OCI-LY7 (cell line): Measurements from ENCODE around the gene HEATR5A.

Experiments
- EZH2phosphoT487 ChIP-seq: fragments of 200-600 bp; sonication (generic); IDR thresholded peaks from 2 replicates; pipeline ENCODE4 v1.6.1; 2018; ENCODE audit warnings: low read depth, borderline replicate concordance, mild to moderate bottlenecking, mixed run types, antibody characterized with exemption, low read length, moderate library complexity, mixed read lengths
- TF ChIP-seq, protein P1 (sequence below): fragments of 200-600 bp; sonication (generic); conservative IDR thresholded peaks from 2 replicates; pipeline ENCODE4 v1.5.1; 2014; ENCODE audit warnings: mild to moderate bottlenecking, antibody characterized with exemption, low read length, moderate library complexity, mixed read lengths

DNA sequence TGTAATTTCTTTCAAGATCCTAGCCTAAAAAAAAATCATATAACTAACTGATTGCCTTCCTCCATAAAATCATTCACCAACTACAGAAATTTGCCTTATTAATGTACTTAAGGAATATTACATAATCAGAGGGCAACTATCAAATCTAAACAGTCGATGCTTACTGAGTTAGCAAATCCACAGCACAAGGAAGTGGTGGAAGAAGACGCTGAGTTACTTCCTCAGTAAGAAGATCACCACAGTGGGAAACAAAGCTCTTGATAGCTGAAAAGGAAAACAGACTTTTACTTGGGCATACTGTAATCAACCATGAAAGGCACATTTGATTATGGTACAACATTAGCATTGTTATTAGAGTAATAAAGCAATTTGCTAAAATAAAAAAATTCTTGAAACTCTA, 48.7 kb downstream of the HEATR5A start:
- TF ChIP-seq, protein P1, sequence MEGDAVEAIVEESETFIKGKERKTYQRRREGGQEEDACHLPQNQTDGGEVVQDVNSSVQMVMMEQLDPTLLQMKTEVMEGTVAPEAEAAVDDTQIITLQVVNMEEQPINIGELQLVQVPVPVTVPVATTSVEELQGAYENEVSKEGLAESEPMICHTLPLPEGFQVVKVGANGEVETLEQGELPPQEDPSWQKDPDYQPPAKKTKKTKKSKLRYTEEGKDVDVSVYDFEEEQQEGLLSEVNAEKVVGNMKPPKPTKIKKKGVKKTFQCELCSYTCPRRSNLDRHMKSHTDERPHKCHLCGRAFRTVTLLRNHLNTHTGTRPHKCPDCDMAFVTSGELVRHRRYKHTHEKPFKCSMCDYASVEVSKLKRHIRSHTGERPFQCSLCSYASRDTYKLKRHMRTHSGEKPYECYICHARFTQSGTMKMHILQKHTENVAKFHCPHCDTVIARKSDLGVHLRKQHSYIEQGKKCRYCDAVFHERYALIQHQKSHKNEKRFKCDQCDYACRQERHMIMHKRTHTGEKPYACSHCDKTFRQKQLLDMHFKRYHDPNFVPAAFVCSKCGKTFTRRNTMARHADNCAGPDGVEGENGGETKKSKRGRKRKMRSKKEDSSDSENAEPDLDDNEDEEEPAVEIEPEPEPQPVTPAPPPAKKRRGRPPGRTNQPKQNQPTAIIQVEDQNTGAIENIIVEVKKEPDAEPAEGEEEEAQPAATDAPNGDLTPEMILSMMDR = no peak
- TF ChIP-seq EZH2phosphoT487 = no peak
